Gastroesophageal sphincter (tissue), 4 donors: Measurements from ENCODE around the gene TK1. TPM values are rescaled to one million over a fixed set of nuclear protein-coding genes. Genes with fewer than 3 reads are reported as not detected.

Experiments used
- ATAC-seq: fragments of 150-250 bp; one replicate; pipeline ENCODE4 v1.9.1; 2016; ENCODE audit warnings: mild to moderate bottlenecking, moderate library complexity
- H3K27ac ChIP-seq, 4 donors: fragments of 200-600 bp; sonication (generic) in 3 of 4; 1 replicate in 3 of 4; 2 replicates in 1 of 4; pipeline ENCODE4 v1.5.1; 2016 to 2019
- H3K27me3 ChIP-seq: fragments of 200-600 bp; sonication (generic); one replicate; pipeline ENCODE4 v1.5.1; 2019
- H3K36me3 ChIP-seq, 2 donors: fragments of 200-600 bp; sonication (generic); one replicate each; pipeline ENCODE4 v1.5.1; 2019; ENCODE audit warnings: control low read depth in 1 of 2
- H3K4me1 ChIP-seq, 3 donors: fragments of 200-600 bp; sonication (generic); 1 replicate in 2 of 3; 2 replicates in 1 of 3; pipeline ENCODE4 v1.5.1; 2016 to 2019; ENCODE audit warnings: control low read depth in 2 of 3
- H3K4me3 ChIP-seq, 2 donors: fragments of 200-600 bp; sonication (generic); one replicate each; pipeline ENCODE4 v1.5.1; 2019; ENCODE audit warnings: mild to moderate bottlenecking in 1 of 2, moderate library complexity in 1 of 2
- H3K9me3 ChIP-seq, 3 donors: fragments of 200-600 bp; sonication (generic); one replicate each; pipeline ENCODE4 v1.5.1; 2017 to 2019; ENCODE audit warnings: control low read depth in 2 of 3
- EP300 ChIP-seq: sonication (generic); formaldehyde crosslinking; IDR thresholded peaks from one replicate; pipeline ENCODE4 v1.6.1; 2017; ENCODE audit warnings: antibody characterized with exemption, mild to moderate bottlenecking
- POLR2A ChIP-seq, 2 donors: fragments of 450-650 bp; IDR thresholded peaks; one replicate each; pipeline ENCODE4 v1.6.1; 2017; ENCODE audit warnings: antibody characterized with exemption in 2 of 2, mild to moderate bottlenecking in 2 of 2, moderate library complexity in 1 of 2
- POLR2AphosphoS5 ChIP-seq: sonication (generic); formaldehyde crosslinking; IDR thresholded peaks from one replicate; pipeline ENCODE4 v1.6.1; 2017; ENCODE audit warnings: antibody characterized with exemption
- WGBS, 2 donors: methylation state at CpG; one replicate each; pipeline ENCODE4 v1.1.5; 2018; ENCODE audit warnings: low coverage in 1 of 2; 5-methylcytosine and 5-hydroxymethylcytosine counted together
- total RNA-seq, 4 donors: library from RNA; depleted of rRNA; stranded (reverse); fragments of >200 nt; gene quantifications; one replicate each; pipeline ENCODE4 v1.1.0, GENCODE V29; 2016
- TF ChIP-seq, protein P1 (sequence below), 4 experiments: fragments of 200-600 bp in 2 of 4; fragments of 450-650 bp in 2 of 4; sonication (generic) in 1 of 4; IDR thresholded peaks; one replicate each; pipeline ENCODE4 v1.5.1; 2017 to 2019; ENCODE audit warnings: antibody characterized with exemption in 4 of 4, mild to moderate bottlenecking in 2 of 4, moderate library complexity in 2 of 4

The TK1 gene
- total RNA-seq, 4 donors from 2014 or later = 3.4 to 24.8 (median 12.1) TPM

DNA sequence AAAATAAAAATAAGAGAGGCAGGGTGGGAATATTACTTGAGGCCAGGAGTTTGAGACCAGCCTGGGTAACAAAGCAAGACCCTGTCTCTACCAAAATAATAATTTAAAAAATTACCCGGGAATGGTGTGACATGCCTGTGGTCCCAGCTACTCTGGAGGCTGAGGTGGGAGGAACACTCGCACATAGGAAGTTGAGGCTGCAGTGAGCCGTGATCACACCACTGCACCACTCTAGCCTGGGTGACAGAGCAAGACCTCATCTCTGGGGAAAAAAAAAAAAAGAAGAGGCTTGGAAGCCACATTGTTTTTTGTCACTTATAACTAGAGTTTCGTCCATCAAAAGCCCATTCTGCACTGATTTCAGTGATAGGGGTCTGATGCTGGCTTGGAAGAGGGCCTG is 41.3 kb upstream of the TK1 start:
- TF ChIP-seq EP300 (no peak), POLR2AphosphoS5 (no peak), POLR2A (IDR thresholded peaks at IDR 0.05) (no peak)
- TF ChIP-seq, protein P1, sequence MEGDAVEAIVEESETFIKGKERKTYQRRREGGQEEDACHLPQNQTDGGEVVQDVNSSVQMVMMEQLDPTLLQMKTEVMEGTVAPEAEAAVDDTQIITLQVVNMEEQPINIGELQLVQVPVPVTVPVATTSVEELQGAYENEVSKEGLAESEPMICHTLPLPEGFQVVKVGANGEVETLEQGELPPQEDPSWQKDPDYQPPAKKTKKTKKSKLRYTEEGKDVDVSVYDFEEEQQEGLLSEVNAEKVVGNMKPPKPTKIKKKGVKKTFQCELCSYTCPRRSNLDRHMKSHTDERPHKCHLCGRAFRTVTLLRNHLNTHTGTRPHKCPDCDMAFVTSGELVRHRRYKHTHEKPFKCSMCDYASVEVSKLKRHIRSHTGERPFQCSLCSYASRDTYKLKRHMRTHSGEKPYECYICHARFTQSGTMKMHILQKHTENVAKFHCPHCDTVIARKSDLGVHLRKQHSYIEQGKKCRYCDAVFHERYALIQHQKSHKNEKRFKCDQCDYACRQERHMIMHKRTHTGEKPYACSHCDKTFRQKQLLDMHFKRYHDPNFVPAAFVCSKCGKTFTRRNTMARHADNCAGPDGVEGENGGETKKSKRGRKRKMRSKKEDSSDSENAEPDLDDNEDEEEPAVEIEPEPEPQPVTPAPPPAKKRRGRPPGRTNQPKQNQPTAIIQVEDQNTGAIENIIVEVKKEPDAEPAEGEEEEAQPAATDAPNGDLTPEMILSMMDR (IDR thresholded peaks at IDR 0.05) = no peak
- H3K27ac ChIP-seq = no peak overlapping the region
- H3K27me3 ChIP-seq = peaks cover 37% of the 10 kb centered on the region
- no peak overlapping the region for H3K4me3 ChIP-seq
- no peaks in the 10 kb centered on the region for H3K9me3 ChIP-seq
- H3K4me1 ChIP-seq = peaks cover 0 to 12% (median 0%) of the 10 kb centered on the region in 3 donors
- H3K36me3 ChIP-seq = no peaks in the 10 kb centered on the region
- ATAC-seq = no peak
- 85 to 90% methylated on average over 4 of the region's 4 CpGs for WGBS, 2 donors

DNA sequence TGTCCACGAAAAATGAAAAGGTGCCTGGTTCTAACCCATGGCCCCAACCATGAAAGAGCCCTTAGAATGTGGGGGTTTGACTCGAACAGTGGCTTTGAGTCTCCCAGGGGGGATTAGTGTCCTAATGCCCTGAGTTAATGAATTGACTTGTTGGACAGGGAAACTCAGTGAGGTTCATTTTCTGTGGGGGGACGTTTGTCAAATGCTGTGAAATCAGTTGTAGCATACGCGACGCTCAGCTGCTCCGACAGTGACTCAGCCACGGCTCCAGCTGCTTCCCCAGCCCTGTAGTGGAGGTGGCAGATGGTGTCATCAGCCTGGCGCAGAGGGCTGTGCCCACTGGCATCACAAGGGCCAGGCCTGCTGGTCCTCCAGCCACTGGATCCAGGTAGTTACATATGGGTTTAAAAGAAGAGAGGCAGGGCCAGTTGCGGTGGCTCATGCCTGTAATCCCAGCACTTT is 40.6 kb upstream of the TK1 start:
- Histone ChIP-seq H3K27me3 (peaks cover 31% of the 10 kb centered on the region), H3K9me3 (no peaks in the 10 kb centered on the region), H3K4me3 (no peak overlapping the region), H3K36me3 (no peaks in the 10 kb centered on the region), H3K27ac (no peak overlapping the region), H3K4me1 (peaks cover 0 to 12% (median 0%) of the 10 kb centered on the region in 3 donors)
- TF ChIP-seq POLR2AphosphoS5 (no peak), POLR2A (IDR thresholded peaks at IDR 0.05) (no peak), EP300 (no peak)
- TF ChIP-seq, protein P1 (IDR thresholded peaks at IDR 0.05) = no peak
- WGBS, 2 donors = 59 to 86% methylated on average over 6 to 9 of the region's 10 CpGs
- no peak for ATAC-seq

DNA sequence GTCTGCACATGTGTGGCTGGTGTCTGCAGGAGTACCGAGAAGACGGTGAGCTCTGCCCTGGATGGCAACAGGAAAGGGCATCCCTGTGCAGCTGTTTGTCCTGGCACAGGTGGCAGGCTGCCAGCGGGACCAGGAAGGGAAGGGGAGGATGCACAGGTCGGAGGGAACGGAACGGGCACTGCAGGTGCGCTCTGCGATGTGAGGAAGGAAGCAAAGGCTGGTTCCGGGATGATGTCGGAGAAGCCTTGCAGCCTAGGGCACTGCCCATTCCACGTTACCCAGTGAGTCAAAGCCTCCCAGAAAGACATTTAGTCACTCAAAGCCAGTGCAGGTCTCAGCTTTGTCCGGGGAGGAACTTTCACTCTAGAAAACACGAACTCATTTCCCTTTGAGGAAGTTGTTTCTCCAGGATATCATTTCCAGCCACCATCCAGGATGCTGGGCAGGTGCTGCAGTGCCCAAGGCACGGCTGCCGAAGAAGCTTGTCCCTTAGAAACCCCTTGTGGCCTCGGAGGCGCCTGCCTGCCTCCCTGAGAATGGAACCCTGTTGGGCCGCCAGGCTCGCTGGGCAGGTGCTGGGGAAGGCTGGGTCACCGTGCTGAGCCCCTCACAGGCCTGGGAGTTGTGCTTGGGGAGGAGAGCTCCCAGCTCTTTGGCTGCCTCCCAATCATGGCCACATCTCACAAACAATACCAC is 40.1 kb upstream of the TK1 start:
- TF ChIP-seq POLR2A (IDR thresholded peaks at IDR 0.05) = no peak
- no peak for TF ChIP-seq EP300
- TF ChIP-seq, protein P1 (IDR thresholded peaks at IDR 0.05) = no peak
- H3K4me1 ChIP-seq = peaks cover 0 to 8% (median 0%) of the 10 kb centered on the region in 3 donors
- no peaks in the 10 kb centered on the region for H3K36me3 ChIP-seq
- H3K9me3 ChIP-seq = no peaks in the 10 kb centered on the region
- no peak overlapping the region for H3K4me3 ChIP-seq
- 69 to 82% methylated on average over 5 of the region's 20 CpGs for WGBS, 2 donors
- H3K27ac ChIP-seq = no peak overlapping the region
- ATAC-seq = peak; percentile 16
- H3K27me3 ChIP-seq = peaks cover 25% of the 10 kb centered on the region

DNA sequence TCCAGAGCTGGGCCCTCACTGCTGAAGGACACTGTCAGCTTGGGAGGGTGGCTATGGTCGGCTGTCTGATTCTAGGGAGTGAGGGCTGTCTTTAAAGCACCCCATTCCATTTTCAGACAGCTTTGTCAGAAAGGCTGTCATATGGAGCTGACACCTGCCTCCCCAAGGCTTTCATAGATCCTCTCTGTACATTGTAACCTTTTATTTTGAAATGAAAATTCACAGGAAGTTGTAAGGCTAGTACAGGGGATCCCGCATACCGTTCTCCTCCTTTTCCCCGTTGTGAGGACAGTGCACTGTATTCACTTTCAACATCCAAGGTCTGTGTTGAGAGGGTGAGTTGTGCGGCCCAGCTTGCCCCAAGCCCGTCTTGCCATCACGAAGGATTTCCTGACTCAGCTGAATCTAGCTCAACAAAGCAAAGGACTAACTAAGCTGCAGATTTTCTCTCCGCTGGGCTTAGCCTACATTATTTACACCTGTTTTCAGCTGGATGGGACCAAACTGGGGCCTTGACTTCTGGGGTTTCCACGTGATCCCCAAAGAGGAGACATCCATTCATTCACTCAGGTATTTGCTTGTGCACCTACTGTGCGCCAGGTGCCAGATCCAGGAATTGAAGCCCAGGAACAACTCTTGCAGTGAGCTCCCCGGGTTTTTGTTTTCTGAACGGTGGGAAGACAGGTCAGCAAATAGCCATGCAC is 39.4 kb upstream of the TK1 start:
- TF ChIP-seq POLR2AphosphoS5 = no peak
- no peak for TF ChIP-seq EP300
- TF ChIP-seq POLR2A (IDR thresholded peaks at IDR 0.05) = no peak
- TF ChIP-seq, protein P1 (IDR thresholded peaks at IDR 0.05) = no peak
- H3K4me1 ChIP-seq = peaks cover 0 to under 1% (median 0%) of the 10 kb centered on the region in 3 donors
- ATAC-seq = no peak
- peaks cover 18% of the 10 kb centered on the region for H3K27me3 ChIP-seq
- 67 to 81% methylated on average over 6 to 7 of the region's 12 CpGs for WGBS, 2 donors
- H3K4me3 ChIP-seq = no peak overlapping the region
- no peaks in the 10 kb centered on the region for H3K36me3 ChIP-seq
- H3K9me3 ChIP-seq = no peaks in the 10 kb centered on the region
- no peak overlapping the region for H3K27ac ChIP-seq
